CD14-positive monocyte (primary cell): ENCODE data around the gene PLEKHM3. TPM values are rescaled to one million over a fixed set of nuclear protein-coding genes. Genes with fewer than 3 reads are reported as not detected.

Experiments
- DNase-seq, 3 donors: peaks; one replicate each; pipeline ENCODE4 v3.0.0-alpha.2; 2011 to 2022
- H2AFZ ChIP-seq: 2 replicates; pipeline ENCODE4 v1.6.0; 2012; ENCODE audit warnings: mild to moderate bottlenecking, low read depth, low read length, inconsistent platforms; ENCODE audit not compliant: insufficient read depth, poor library complexity, severe bottlenecking
- H3K27ac ChIP-seq, 2 donors: 1 replicate in 1 of 2; 2 replicates in 1 of 2; pipeline ENCODE4 v1.5.1; 2012 to 2013; ENCODE audit warnings: low read length in 2 of 2, control low read depth in 1 of 2, inconsistent platforms in 1 of 2, low read depth in 1 of 2, mild to moderate bottlenecking in 1 of 2
- H3K27me3 ChIP-seq, 2 donors: one replicate each; pipeline versions ENCODE4 v1.6.0 to v1.6.1; 2011 to 2013; ENCODE audit warnings: low read length in 2 of 2; ENCODE audit not compliant: control insufficient read depth in 2 of 2, insufficient read depth in 2 of 2
- H3K36me3 ChIP-seq, 2 donors: replicated peaks in 1 of 2; 1 replicate in 1 of 2; 2 replicates in 1 of 2; pipeline versions ENCODE4 v1.5.1 to v1.6.1; 2012 to 2013; ENCODE audit warnings: low read length in 2 of 2, control low read depth in 1 of 2, inconsistent platforms in 1 of 2, mild to moderate bottlenecking in 1 of 2; ENCODE audit not compliant: insufficient read depth in 2 of 2, control insufficient read depth in 1 of 2
- H3K4me1 ChIP-seq, 2 donors: 1 replicate in 1 of 2; 2 replicates in 1 of 2; pipeline versions ENCODE4 v1.5.1 to v1.6.1; 2012 to 2013; ENCODE audit warnings: low read length in 2 of 2, control low read depth in 1 of 2, inconsistent platforms in 1 of 2, mild to moderate bottlenecking in 1 of 2, moderate library complexity in 1 of 2; ENCODE audit not compliant: insufficient read depth in 2 of 2, control insufficient read depth in 1 of 2
- H3K4me2 ChIP-seq: replicated peaks from 2 replicates; pipeline ENCODE3; 2012; ENCODE audit warnings: low read length, moderate library complexity, mild to moderate bottlenecking; ENCODE audit not compliant: poor library complexity, severe bottlenecking; ENCODE audit errors: extremely low read depth
- H3K4me3 ChIP-seq, 3 experiments: fragments of 200-600 bp in 1 of 3; sonication (generic) in 1 of 3; replicated peaks in 1 of 3; 1 replicate in 2 of 3; 2 replicates in 1 of 3; pipeline ENCODE4 v1.5.1; 2011 to 2013; ENCODE audit warnings: low read length in 3 of 3, mild to moderate bottlenecking in 3 of 3, control low read depth in 2 of 3, low read depth in 2 of 3, inconsistent platforms in 1 of 3, moderate library complexity in 1 of 3
- H3K79me2 ChIP-seq: 2 replicates; pipeline ENCODE4 v1.6.0; 2012; ENCODE audit warnings: mild to moderate bottlenecking, control low read depth, inconsistent platforms, low read length, moderate library complexity; ENCODE audit not compliant: insufficient read depth
- H3K9ac ChIP-seq: 2 replicates; pipeline ENCODE4 v1.6.0; 2017; ENCODE audit warnings: low read length, mild to moderate bottlenecking; ENCODE audit not compliant: insufficient read depth, poor library complexity, severe bottlenecking
- H3K9me3 ChIP-seq, 2 donors: replicated peaks in 1 of 2; 1 replicate in 1 of 2; 2 replicates in 1 of 2; pipeline versions ENCODE4 v1.5.1 to v1.6.1; 2012 to 2013; ENCODE audit warnings: low read length in 2 of 2, control low read depth in 1 of 2; ENCODE audit not compliant: control insufficient read depth in 1 of 2, insufficient read depth in 1 of 2
- H4K20me1 ChIP-seq: 2 replicates; pipeline ENCODE4 v1.6.0; 2012; ENCODE audit warnings: mild to moderate bottlenecking, low read length, control low read depth, moderate library complexity; ENCODE audit not compliant: insufficient read depth
- H3K27ac Mint-ChIP-seq, 7 donors: one replicate each; pipeline ENCODE4 v1.8.0; 2020; ENCODE audit warnings: mild to moderate bottlenecking in 7 of 7, mixed read lengths in 7 of 7, moderate library complexity in 6 of 7, inconsistent platforms in 2 of 7
- H3K27me3 Mint-ChIP-seq, 3 donors: one replicate each; pipeline ENCODE4 v1.8.0; 2021 to 2022; ENCODE audit warnings: low read depth in 3 of 3, mild to moderate bottlenecking in 3 of 3, mixed read lengths in 3 of 3, moderate library complexity in 3 of 3, inconsistent platforms in 1 of 3
- H3K36me3 Mint-ChIP-seq, 2 donors: one replicate each; pipeline ENCODE4 v1.8.0; 2020; ENCODE audit warnings: mixed read lengths in 2 of 2, inconsistent platforms in 1 of 2, mild to moderate bottlenecking in 1 of 2
- H3K4me1 Mint-ChIP-seq: one replicate; pipeline ENCODE4 v1.8.0; 2020; ENCODE audit warnings: mild to moderate bottlenecking, mixed read lengths
- H3K4me3 Mint-ChIP-seq, 2 donors: one replicate each; pipeline ENCODE4 v1.8.0; 2020; ENCODE audit warnings: mild to moderate bottlenecking in 2 of 2, mixed read lengths in 2 of 2, moderate library complexity in 1 of 2
- H3K9me3 Mint-ChIP-seq, 7 donors: one replicate each; pipeline ENCODE4 v1.8.0; 2020 to 2022; ENCODE audit warnings: mixed read lengths in 7 of 7, mild to moderate bottlenecking in 6 of 7, moderate library complexity in 6 of 7, inconsistent platforms in 2 of 7
- WGBS: methylation state at CpG from one replicate; pipeline ENCODE4 v1.1.5; 2013; ENCODE audit warnings: missing lambda C conversion rate; ENCODE audit not compliant: insufficient coverage; 5-methylcytosine and 5-hydroxymethylcytosine counted together
- intact Hi-C, 2 donors: fragments of 100-400 bp; cut with micrococcal nuclease; formaldehyde crosslinking; loops; one replicate each; pipeline versions ENCODE4 v1.15.0 to v1.15.1; 2023
- polyA plus RNA-seq, 3 donors: library from polyadenylated mRNA; depleted of rRNA in 1 of 3; unstranded in 2 of 3; stranded (reverse) in 1 of 3; fragments of 300-500 nt in 2 of 3; fragments of >200 nt in 1 of 3; fragmentation: Illumina TruSeq in 2 of 3; gene quantifications; 1 replicate in 2 of 3; 2 replicates in 1 of 3; pipeline ENCODE4 v1.2.3, GENCODE V29; 2012 to 2021
- TF ChIP-seq, protein P1 (sequence below): fragments of 200-600 bp; IDR thresholded peaks from one replicate; pipeline ENCODE4 v1.8.0; 2022; ENCODE audit warnings: antibody characterized with exemption, mild to moderate bottlenecking

Gene PLEKHM3
- polyA plus RNA-seq, 3 donors, result 3.0 to 8.0 (median 3.0) TPM

DNA sequence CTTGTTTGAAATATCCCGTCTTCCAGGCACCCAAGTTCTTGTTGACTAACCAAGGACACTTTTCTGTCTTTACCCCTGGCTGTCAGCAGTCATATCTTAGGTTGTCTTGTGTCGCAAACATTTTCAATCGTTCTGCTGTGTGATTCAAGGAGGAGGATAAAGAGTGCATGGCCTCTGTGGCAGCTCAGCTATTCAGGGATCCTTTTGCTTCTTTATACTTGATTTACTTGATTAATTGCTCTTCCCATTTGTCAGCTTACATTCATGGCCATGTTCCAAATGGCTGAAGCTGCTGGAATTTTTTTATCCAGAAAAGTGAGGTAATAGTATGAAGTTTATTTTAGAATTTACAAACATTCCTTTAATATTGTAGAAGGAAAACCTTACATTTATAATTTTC, 158.3 kb downstream of the PLEKHM3 start:
- 100% methylated on average over 2 of the region's 3 CpGs for WGBS
- Histone ChIP-seq H4K20me1 (no peaks in the 10 kb centered on the region), H3K27me3 (no peaks in the 10 kb centered on the region), H3K79me2 (no peaks in the 10 kb centered on the region), H3K4me1 (peaks cover 14 to 18% of the 10 kb centered on the region in 2 donors), H3K9ac (no peak overlapping the region), H3K27ac (no peak overlapping the region), H3K4me3 (no peak overlapping the region), H2AFZ (no peak overlapping the region), H3K9me3 (no peaks in the 10 kb centered on the region), H3K36me3 (no peaks in the 10 kb centered on the region), H3K4me2 (no peak overlapping the region)
- no peak for DNase-seq
- Mint-ChIP-seq H3K4me3 (no peak overlapping the region), H3K9me3 (no peaks in the 10 kb centered on the region), H3K27me3 (no peaks in the 10 kb centered on the region), H3K4me1 (peaks cover 18% of the 10 kb centered on the region), H3K36me3 (peaks cover 11% of the 10 kb centered on the region in 2 donors), H3K27ac (no peak overlapping the region)
- TF ChIP-seq, protein P1, sequence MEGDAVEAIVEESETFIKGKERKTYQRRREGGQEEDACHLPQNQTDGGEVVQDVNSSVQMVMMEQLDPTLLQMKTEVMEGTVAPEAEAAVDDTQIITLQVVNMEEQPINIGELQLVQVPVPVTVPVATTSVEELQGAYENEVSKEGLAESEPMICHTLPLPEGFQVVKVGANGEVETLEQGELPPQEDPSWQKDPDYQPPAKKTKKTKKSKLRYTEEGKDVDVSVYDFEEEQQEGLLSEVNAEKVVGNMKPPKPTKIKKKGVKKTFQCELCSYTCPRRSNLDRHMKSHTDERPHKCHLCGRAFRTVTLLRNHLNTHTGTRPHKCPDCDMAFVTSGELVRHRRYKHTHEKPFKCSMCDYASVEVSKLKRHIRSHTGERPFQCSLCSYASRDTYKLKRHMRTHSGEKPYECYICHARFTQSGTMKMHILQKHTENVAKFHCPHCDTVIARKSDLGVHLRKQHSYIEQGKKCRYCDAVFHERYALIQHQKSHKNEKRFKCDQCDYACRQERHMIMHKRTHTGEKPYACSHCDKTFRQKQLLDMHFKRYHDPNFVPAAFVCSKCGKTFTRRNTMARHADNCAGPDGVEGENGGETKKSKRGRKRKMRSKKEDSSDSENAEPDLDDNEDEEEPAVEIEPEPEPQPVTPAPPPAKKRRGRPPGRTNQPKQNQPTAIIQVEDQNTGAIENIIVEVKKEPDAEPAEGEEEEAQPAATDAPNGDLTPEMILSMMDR, result no peak
- intact Hi-C loops, result no loop called here

DNA sequence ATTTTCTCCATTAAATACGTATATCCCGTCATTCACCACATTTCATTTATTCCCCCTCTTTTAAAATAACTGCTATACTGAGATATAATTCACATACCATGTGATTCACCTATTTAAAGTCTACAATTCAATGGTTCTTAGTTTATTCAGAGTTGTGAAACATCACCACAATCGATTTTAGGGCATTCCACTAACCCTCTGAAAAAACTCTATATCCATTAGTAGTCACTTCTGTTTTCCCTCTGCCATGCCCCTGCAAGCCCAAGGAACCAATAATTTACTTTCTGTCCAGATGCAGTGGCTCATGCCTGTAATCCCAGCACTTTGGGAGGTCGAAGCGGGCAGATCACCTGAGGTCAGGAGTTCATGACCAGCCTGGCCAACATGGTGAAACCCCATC, 160.1 kb downstream of the PLEKHM3 start:
- H3K9ac ChIP-seq, result no peak overlapping the region
- no peak overlapping the region for H3K4me3 ChIP-seq
- intact Hi-C loops, result no loop called here
- H3K4me1 ChIP-seq, result peaks cover 8 to 11% of the 10 kb centered on the region in 2 donors
- Mint-ChIP-seq H3K9me3 (no peaks in the 10 kb centered on the region), H3K4me3 (no peak overlapping the region), H3K36me3 (peaks cover 19% of the 10 kb centered on the region in 2 donors), H3K4me1 (peaks cover 14% of the 10 kb centered on the region), H3K27me3 (no peaks in the 10 kb centered on the region), H3K27ac (peak overlapping the region in 1 of 7 donors; percentile 8)
- WGBS, result 67% methylated on average over 1 of the region's 5 CpGs
- H3K4me2 ChIP-seq, result no peak overlapping the region
- no peak overlapping the region for H2AFZ ChIP-seq
- H3K9me3 ChIP-seq, result no peaks in the 10 kb centered on the region
- DNase-seq, result no peak
- H3K79me2 ChIP-seq, result no peaks in the 10 kb centered on the region
- H3K36me3 ChIP-seq, result peaks cover 4 to 9% of the 10 kb centered on the region in 2 donors
- no peaks in the 10 kb centered on the region for H4K20me1 ChIP-seq
- H3K27ac ChIP-seq, result no peak overlapping the region
- no peaks in the 10 kb centered on the region for H3K27me3 ChIP-seq
- TF ChIP-seq, protein P1, result no peak
